ENCODE results near the gene MAZ.
"Not testable (repeated sequence)": the region's sequence is repeated elsewhere in the genome, so short reads cannot be mapped to it uniquely, and the experiment has no call there.

Gene MAZ

DNA sequence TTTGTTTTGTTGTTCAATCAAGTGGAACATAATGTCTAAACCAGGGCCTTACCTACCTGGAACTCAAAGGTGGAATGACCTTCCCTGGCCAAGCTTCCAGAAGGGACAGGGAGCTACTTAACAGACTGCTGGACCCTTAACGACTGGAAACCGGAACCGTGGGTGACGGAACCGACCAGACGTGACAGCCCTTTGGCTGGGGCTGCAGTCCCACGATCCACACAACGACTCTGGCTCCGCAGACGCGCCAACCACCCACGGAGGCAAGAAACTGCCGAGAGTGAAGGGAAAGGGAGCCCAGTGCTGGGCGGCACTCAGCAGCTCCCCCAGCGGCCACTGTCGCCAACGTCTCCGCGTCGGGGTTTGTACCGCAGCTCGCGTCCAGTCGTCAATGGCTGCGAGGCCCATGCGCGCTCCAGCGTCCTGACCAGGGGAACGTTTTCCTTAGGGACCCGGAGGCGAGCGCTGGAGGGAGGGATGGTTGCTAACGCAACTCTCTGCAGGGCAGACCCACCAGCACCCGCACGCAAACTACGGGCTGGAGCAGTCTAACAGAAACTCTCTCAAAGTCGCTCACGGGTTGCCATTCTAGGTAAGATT lies 21.3 kb upstream of the MAZ start:
- peak; percentile 65 to 68 for DNase-seq (ENCODE audit: low read depth in 2 of 2)

DNA sequence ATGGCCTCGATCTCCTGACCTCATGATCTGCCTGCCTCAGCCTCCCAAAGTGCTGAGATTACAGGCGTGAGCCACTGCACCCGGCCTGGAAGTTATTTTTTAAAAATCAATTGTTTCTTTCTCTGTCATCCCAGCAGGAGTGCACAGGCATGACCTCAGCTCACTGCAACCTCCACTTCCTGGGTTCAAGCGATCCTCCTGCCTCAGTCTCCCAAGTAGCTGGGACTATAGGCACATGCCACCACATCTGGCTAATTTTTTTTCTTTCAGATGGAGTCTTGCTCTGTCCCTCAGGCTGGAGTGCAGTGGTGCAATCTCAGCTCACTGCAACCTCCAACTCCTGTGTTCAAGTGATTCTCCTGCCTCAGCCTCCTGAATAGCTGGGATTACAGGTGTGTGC lies 19.2 kb upstream of the MAZ start:
- not testable (repeated sequence) for DNase-seq (ENCODE audit: low read depth in 2 of 2)

DNA sequence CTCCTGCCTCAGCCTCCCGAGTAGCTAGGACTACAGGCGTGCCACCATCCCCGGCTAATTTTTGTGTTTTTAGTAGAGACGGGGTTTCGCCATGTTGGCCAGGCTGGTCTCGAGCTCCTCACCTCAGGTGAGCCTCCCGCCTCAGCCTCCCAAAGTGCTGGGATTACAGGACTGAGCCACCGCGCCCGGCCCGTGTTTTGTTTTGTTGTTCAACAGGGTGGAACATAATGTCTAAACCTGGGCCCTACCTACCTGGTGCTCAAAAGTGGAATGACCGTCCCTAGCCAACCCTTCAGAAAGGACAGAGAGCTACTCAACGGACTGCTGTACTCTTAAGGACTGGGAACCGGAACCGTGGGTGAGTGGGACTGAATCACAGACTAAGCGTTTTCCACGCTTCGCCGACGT lies 16.6 kb upstream of the MAZ start:
- DNase-seq (ENCODE audit: low read depth in 2 of 2), result no peak

DNA sequence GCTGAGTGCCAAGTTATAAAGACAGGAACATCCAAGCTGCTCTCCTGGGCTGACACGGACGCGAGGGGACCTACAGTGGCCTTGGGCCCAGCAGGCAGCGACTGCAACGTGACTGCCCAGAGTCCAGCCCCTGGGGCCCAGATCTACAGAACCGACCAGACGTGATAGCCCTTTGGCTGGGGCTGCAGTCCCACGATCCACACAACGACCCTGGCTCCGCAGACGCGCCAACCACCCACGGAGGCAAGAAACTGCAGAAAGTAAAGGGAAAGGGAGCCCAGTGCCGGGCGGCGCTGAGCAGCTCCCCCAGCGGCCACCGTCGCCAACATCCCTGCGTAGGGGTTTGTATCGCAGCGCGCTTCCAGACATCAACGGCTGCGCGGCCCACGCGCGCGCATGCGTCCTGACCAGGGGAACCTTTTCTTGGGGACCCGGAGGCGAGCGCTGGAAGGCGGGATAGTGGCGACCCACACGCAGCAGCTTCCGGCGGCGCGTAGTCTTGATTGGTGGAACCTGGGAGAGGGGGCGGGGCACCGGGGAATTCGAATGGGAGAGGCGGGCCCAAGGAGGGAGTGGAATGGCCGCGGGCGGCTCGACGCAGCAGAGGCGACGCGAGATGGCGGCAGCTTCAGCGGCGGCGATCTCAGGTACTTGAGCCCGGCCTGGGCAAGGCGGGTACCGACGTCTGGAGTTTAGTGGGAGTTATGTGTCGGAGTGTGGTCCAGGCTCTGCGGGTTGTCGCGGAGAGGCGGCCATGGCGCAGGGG lies 16.0 kb upstream of the MAZ start, which contains the start of gene KIF22:
KIF22 (plus strand) TSS at position 569 of the 766 bp plus-strand sequence; CDS start at position 578, 9 bp downstream.
- DNase-seq (ENCODE audit: low read depth in 2 of 2), result peak; percentile 100

DNA sequence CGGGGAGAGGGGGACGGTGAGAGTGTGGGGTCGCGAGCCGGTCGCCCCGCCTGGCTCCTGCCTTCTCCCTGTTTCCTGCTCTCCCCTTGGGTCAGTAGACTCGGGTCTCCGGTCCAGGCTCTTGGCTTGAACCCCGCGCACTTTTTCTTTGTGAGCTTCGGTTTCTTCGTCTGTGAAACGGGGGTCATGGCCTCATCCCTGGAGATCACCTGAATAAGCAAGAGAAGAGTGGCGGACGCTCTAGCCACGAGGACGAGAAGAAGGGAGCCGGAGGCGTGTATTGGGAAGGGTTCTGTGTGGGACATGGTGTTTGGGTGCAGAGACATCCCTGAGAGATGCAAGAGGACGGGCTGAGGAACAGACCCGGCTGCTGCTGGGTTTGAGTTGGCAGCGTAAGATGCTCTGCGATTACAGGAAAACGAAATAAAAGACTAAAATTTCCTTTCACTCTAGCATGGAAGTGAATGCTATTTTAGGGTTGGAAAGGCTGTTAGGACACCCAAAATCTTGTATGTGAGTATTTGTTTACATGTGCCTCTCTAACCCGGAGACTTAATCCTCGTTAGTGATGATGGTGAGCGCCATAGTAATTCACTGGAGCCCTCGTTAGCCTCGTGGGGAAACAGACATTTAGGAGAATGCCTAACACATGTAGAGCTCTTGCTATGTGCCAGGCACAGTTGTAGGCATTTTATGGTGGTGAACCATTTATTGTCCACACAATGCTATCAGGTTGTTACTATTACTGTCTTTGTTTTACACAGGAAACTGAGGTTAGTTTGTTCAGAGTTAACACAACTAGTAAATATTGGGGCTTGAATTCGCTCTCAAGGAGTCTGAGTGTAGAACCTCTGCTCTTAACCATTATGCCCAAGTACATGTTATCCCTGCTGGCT lies 15.1 kb upstream of the MAZ start:
- no peak for DNase-seq (ENCODE audit: low read depth in 2 of 2)

DNA sequence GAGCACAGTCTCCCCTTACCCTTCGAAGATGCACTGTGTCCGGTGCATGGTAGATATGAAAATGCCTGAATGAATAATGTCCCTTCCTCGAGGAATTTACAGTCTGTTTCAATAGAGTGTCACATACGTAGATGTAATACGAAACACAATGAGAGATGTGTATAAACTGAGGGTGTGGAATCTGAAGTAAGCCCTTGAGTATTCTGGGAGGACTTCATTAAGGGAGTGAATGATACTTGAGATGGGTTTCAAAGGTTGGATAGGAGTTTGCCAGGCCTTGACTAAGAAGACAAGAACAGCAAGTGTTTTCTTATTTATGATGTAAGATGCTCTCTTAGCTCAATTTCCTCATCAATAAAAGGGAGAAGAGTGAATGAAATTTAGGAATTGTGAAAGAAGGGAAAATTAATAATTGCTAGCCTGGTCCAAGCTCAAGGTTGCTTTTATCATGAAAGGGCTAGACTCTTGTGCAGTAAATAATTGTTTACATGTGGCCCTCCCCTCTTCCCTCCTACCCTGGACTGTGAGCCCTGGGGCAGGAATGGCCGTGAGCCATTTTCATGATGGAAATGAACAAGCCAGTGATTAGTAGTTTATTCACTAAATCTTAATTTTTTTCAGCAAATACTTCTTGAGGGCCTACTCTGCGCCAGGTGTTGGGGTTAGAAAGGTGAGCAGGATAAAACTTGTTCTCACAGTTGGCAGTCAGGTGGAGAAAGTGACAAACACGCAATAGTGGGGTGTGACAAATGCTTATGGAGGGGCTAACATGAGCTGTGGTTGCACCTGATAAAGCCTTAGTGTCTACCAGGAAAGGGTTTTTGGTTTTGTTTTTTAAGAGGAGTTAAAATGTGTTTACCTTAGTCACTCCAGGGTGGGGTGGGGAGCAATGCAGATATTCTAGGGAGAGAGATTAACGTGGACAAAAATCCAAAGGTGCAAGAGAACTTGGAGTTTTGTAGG lies 14.2 kb upstream of the MAZ start:
- no peak for DNase-seq (ENCODE audit: low read depth in 2 of 2)

DNA sequence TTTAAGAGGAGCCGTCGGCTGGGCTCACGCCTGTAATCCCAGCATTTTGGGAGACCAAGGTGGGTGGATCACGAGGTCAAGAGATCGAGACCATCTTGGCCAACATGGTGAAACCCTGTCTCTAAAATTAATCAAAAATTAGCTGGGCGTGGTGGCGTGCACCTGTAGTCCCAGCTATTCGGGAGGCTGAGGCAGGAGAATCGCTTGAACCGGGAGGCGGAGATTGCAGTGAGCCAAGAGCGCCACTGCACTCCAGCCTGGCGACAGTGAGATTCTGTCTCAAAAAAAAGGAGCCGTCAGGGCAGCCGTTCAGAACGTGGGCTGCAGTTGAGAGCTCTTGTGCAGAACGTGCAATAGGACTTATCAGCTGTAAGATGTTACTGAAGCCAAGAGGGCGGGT lies 13.2 kb upstream of the MAZ start:
- not testable (repeated sequence) for DNase-seq (ENCODE audit: low read depth in 2 of 2)

DNA sequence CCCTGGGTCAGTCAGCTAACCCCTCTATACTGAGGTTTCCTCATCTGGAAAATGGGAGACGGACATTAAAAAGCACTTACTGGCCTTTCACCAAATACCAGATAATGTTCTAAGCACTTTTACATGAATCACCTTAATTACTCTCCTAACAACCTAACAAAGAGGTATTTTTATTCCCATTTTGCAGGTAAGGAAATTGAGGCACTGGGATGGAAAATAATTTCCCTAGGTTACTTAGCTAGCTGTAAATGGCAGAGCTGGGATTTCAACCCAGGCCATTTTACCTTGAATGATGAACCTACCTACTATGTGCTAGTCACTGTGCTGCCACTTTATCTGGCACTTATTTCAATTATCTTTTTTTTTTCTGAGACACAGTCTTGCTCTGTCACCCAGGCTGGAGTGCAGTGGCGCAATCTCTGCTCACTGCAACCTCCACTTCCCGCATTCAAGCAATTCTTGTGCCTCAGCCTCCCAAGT lies 12.1 kb upstream of the MAZ start:
- no peak for DNase-seq (ENCODE audit: low read depth in 2 of 2)

DNA sequence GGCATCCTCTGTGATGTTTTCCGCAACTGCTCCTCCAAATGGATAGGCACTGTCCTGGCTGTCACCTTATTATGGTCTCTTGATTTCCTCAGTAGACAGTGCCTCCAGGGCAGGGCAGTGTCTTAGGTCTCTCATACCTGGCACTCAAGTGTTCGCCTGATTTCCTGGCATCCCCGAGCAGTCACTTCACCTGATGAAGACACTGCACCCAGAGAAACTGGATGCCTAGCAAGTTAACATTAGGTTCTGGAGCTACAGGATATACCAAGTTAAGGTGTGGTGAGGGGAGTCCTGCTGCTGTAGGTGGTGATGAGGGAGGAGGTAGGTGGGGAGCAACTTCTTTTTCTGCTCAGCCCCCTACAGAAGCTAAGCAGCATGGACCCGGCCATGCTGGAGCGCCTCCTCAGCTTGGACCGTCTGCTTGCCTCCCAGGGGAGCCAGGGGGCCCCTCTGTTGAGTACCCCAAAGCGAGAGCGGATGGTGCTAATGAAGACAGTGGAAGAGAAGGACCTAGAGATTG lies 3.9 kb upstream of the MAZ start:
- no peak for DNase-seq (ENCODE audit: low read depth in 2 of 2)

DNA sequence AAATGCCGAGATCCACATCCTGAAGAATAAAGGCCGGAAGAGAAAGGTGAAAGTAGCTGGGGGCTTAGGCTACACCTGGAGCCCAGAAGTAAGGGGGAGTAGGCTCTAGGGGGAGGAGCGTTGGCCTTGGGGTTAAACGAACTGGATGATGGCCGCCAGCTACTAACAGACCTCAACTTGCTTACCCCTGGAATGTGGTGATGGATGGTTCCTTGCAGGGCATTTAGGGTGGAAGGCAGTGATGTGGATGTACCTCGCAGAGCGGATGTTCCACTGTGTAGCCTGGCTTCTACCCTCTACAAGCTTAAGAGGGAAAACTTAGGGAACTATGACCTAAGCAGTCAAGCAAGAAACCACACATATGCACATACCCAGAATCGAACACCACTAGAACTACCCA lies 2.3 kb upstream of the MAZ start:
- no peak for DNase-seq (ENCODE audit: low read depth in 2 of 2)

DNA sequence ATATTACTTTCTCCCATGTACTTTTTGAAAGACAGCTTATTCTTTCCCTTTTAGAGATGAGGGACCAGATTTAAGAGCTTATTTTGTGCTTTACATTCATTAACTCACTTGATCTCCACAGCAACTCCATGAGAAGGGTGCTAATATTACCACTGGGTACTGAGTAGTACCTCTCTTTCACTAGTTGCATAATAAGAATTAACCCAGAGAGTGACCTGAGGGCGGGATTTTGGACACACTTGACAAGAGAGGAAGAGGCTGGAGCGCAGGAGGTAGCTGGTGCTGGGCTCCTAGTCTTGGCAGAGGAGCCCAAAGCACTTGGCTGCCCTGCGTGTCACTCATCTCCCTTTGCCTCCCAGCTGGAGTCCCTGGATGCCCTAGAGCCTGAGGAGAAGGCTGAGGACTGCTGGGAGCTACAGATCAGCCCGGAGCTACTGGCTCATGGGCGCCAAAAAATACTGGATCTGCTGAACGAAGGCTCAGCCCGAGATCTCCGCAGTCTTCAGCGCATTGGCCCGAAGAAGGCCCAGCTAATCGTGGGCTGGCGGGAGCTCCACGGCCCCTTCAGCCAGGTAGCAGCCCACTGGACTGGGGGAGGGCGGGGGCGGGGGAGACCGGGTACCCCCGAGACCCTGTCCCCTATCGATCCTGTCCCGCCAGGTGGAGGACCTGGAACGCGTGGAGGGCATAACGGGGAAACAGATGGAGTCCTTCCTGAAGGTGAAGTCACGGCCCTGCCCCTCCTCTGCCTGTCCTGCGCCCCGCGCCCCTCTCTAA lies 1.7 kb upstream of the MAZ start:
- no peak for DNase-seq (ENCODE audit: low read depth in 2 of 2)

DNA sequence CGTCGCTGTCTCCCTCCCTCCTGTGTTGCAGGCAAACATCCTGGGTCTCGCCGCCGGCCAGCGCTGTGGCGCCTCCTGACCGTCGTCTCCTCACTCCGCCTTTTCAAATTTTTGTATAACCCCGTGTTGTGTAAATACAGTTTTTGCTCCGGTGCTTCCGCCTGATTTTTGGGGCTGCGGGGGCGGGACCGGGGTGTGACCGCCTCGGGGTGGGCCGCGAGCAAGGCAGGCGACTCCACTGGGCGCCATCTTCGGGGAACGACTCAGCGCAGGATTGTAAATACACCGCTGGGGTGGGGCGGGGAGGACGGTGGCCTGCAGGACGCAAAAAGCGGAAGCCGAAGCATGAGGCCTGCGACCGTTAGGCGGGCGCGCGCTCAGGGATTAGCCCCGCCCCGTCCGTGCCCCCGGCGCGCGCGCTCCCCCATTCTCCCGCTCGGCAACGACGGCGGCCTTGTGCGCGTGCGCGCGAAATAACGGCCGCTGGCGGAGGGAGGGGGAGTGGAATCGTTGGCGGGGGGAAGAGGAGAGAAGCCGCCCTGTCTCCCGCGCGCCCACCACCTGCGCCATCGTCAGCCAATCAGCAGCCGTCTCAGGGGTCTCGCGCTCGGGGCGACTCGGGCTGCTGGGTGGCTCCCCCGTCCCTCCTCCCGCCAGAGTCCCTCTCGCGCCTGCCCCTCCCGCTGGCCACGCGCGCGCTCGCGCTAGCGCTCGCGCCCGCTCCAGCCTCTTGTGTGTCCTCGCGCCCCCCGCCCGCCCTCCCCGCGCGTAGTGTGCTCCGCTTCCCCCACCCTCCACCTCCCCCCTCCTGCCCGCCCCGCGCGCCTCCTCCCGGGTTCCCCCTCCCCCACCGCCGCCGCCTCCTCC lies 864 bp upstream of the MAZ start:
- DNase-seq (ENCODE audit: low read depth in 2 of 2), result peak; percentile 95

DNA sequence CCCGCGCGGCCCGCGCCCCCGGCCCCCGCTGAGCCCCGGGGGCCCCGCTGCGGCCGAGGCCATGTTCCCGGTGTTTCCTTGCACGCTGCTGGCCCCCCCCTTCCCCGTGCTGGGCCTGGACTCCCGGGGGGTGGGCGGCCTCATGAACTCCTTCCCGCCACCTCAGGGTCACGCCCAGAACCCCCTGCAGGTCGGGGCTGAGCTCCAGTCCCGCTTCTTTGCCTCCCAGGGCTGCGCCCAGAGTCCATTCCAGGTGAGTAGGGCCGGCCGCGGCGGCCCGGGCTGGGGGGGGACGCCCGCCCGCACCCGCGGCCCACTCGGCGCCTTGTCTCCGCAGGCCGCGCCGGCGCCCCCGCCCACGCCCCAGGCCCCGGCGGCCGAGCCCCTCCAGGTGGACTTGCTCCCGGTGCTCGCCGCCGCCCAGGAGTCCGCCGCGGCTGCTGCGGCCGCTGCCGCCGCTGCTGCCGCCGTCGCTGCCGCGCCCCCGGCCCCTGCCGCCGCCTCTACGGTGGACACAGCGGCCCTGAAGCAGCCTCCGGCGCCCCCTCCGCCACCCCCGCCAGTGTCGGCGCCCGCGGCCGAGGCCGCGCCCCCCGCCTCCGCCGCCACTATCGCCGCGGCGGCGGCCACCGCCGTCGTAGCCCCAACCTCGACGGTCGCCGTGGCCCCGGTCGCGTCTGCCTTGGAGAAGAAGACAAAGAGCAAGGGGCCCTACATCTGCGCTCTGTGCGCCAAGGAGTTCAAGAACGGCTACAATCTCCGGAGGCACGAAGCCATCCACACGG lies 504 bp downstream of the MAZ start:
- DNase-seq (ENCODE audit: low read depth in 2 of 2), result no peak

DNA sequence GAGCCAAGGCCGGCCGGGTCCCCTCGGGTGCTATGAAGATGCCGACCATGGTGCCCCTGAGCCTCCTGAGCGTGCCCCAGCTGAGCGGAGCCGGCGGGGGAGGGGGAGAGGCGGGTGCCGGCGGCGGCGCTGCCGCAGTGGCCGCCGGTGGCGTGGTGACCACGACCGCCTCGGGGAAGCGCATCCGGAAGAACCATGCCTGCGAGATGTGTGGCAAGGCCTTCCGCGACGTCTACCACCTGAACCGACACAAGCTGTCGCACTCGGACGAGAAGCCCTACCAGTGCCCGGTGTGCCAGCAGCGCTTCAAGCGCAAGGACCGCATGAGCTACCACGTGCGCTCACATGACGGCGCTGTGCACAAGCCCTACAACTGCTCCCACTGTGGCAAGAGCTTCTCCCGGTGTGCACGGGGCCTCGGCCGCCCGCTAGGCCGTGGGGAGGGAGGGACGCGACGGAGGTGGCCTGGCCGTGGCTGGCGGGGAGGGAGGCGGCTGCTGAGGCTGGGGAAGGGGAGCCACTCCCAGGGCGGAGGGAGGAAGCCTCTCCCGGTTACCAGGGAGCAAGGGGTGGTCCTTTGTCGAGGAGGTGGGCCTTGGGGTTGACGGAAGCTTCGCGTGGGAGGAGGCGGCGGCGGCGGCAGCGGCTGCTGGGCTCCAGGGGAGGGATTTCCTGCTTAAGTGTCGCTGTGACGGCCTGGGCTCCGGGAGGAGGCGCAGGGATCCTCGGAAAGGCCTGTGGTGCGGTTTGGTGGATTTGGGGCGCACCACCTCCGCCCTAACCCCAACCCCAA lies 1.3 kb downstream of the MAZ start:
- DNase-seq (ENCODE audit: low read depth in 2 of 2), result peak; percentile 79 to 82

DNA sequence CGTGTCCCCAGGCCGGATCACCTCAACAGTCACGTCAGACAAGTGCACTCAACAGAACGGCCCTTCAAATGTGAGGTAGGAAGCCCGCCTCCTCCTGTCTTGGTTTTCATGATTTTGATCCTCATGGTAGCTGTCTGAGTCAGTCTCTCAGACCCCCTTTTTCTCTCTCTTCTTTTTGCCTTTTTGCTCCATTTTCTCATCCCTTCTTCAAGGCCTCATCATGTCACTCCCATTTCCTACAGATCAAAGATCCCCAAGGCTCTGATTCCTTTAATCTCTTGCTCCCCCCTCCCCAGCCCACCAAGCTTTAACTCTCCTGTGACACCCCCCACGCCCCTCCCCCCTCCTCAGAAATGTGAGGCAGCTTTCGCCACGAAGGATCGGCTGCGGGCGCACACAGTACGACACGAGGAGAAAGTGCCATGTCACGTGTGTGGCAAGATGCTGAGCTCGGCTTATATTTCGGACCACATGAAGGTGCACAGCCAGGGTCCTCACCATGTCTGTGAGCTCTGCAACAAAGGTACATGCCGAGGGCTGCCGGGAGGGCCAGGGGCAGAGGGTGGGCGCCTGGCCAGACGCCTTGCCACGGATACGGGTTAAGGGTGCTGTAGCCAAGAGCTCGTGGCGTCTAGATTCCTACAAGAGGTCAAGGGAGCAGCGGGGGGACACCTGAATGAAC lies 2.0 kb downstream of the MAZ start:
- DNase-seq (ENCODE audit: low read depth in 2 of 2), result no peak

DNA sequence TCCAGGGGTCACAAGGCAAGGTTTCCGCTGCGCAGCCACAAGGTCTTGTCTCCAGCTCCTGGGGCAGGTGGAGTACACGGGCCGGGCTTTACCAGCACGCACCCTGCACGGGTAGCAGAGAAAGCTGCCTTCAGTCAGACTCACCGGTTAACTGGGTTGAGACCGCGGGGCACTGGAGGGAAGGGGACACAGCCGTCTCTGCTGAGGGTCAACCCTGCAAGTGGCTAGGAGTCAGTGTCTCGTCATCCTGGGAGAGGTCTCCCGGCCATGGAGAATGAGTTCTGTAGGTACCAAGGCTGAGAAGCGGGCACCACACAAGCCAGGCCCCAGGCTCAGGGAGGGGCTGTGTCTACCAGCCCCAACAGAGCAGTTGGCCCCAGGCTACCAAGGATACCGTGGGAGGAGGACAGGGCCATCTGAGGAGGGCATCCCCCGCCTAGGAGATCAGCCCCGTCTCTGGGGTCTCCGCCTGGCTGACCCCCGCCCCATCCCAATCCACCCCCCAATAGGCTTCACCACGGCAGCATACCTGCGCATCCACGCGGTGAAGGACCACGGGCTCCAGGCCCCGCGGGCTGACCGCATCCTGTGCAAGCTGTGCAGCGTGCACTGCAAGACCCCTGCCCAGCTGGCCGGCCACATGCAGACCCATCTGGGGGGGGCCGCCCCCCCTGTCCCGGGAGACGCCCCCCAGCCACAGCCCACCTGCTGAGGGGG lies 2.9 kb downstream of the MAZ start:
- DNase-seq (ENCODE audit: low read depth in 2 of 2), result no peak
